Right ventricle myocardium superior (tissue), 1 donor: ENCODE results near the gene CD84. TPM values are rescaled to one million over a fixed set of nuclear protein-coding genes. Genes with fewer than 3 reads are reported as not detected.
"Not testable (repeated sequence)": the region's sequence is repeated elsewhere in the genome, so short reads cannot be mapped to it uniquely, and the experiment has no call there.

Source experiments
- ATAC-seq: fragments of 200-7000 bp; cut with Tn5 transposase; one replicate; pipeline ENCODE4 v1.9.1; 2020; ENCODE audit warnings: mild to moderate bottlenecking; ENCODE audit not compliant: poor library complexity
- DNase-seq: peaks from one replicate; pipeline ENCODE4 v3.0.0-alpha.2; 2020
- intact Hi-C: fragments of 100-400 bp; cut with DNase I; formaldehyde crosslinking; loops from one replicate; pipeline ENCODE4 v1.11.2; 2022
- total RNA-seq: library from RNA; stranded (reverse); fragmentation: NEBNext Ultra II Directional; extraction: Animal tissue kit (Norgen Biotek cat#: 25700); gene quantifications from one replicate; pipeline ENCODE4 v1.2.1, GENCODE V29; 2021
- donor health status: DM: no; HTN: yes; CAD: no; lungs with severe emphysema.

Gene CD84
- total RNA-seq, 1 donor from 2014 or later = 2.5 TPM

DNA sequence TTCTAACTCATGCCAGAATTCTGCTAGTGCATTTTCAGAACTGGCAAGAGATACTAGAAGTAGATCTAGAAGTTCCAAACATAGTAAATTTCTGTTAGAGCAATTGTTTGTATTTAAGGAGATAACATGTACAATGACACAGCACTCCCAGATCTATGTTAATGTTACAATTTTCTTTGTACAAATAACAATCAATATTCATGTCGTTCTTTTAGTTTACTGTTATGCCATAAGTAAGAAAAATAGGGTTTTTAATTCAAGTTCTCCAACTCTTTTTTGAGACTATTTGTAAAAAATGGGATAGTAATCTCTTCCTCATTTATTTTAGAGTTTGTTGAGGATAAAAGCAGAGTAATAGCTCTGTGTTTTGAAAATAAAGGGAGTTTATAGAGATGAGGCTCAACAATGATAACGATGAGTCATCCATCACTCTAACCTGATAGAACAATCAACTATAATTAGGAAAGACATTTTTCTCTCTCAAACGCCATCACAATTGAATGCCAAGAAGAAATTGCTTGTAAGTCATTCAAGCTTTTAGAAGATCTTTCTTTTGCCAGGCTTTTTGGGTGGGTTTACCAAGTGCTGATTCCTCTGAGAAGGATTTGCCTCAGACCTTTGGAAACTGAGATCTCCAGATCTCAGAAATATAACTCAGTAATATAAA lies 638 bp downstream of the CD84 start:
- ATAC-seq (no peak), DNase-seq (no peak)
- intact Hi-C loops = no loop called here

DNA sequence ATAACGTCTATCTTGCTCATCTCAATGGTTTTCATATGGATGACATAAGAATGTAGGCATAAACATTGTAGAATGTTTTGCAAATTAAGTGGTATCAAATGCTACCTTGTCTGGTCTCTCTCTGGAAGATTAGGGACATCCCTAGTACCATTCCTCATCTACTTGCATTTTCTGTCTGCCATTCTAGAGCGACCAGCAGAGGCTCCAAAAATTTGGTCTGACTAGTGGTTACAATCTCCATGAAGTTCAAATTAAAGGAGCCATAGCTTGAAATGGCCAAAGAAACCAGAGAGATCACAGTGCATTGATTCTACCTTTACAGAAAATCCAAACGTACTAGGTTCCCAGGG lies 1.1 kb downstream of the CD84 start:
- DNase-seq (no peak), ATAC-seq (no peak)
- intact Hi-C loops = no loop called here

DNA sequence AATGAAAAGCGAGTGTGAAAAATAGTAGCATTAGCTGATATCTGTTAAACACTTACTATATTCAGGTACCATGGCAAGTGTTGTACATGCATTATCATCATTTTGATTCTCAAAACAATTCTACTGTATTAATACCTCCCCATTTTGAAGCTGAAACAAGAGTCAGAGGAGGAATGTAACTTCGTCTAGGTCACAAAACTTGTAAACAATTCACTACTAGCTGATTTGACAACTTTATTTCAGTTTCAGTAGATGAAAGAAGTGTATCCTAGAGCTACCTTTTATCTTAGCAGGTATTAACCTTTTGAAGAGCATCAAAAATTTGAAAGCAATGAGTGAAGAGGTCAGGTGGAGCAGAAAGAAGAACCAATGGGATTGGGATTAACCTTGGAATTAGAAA lies 1.6 kb downstream of the CD84 start:
- no peak for ATAC-seq
- intact Hi-C loops = no loop called here
- no peak for DNase-seq

DNA sequence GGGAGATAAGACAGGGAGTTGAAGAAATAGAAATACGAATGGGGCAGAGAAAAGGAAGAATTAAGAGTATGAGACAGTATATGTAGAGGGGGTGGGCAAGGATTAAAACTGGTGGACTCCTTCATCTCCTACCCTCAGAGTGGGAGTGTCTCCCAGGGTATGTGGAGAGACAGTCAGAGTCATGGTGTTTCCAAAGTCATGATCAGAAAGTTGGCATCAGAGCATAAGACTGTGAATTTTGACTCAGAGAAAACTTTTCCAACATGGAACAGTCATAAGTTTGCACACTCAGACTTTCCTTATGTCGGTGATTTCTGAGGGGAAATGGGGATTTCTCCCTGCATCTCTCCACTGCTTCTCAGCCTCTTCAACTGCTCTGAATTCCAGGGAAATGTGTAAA lies 2.4 kb downstream of the CD84 start:
- ATAC-seq (no peak), DNase-seq (no peak)
- intact Hi-C loops = no loop called here

DNA sequence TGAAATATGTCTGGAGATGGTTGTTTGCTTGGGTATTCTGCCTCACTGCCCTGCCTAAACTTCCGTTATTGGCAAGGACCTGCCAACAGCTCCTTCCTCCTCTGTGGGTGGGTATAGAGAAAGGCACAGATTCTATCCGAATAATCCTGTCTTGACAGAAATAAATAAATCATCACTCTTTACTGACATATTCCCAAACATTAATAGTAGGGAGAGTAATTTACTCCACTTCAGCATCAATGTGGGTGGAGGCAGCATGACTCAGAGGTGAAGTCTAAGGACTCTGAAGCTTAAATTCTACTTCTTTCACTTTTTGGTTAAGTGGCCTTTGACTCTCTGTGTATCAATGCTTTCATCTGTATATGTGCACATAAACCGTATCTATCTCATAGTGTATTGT lies 2.9 kb downstream of the CD84 start:
- intact Hi-C loops = no loop called here
- ATAC-seq = no peak

DNA sequence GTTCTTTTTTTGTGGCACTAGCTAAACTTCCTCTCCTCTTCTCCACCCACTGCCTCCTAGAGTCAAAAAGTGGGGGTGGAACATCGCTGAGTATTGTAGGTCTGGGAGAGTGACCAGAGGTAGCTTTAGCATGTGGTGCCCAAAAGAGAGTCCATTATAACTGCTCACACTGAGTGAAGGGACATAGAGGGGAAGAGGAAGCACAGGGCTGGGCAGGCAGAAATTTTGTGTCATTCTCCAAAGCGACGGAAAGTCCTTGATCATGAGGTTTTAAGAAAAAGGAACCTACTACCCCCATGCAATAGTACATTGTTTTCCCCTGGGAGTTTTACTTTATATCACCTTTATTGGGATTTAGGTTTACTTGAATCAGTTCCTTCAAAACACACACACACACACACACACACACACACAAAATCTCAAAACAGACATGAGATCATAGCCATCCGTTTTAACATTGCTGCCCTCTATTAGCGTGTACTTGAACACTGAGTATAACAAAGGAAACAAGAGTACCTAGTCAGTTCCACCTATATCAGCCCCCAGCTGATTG lies 4.1 kb downstream of the CD84 start:
- no peak for DNase-seq
- ATAC-seq = peak; percentile 66
- intact Hi-C loops = no loop called here

More for the DNA sequence above, 2.9 kb downstream of the CD84 start:
- no peak for DNase-seq

DNA sequence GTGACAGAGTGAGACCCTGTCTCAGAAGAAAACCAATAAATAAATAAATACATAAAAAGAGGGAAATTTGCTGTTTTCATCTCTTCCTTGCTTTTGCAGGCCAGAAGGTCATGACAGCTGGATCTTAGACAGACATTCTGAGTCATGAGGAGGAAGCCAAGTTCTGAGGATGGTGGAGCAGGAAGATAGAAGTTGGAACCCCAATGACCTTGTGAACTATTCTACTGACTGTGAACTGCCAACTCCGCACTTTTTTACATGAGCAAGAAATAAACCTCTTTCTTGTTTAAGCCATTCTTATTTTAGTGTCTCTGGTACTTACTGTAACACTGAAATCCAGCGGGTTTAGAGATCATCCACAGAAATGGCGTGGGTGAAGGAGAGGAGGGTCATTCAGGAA lies 8.5 kb downstream of the CD84 start:
- intact Hi-C loops = no loop called here
- no peak for ATAC-seq
- DNase-seq = no peak

DNA sequence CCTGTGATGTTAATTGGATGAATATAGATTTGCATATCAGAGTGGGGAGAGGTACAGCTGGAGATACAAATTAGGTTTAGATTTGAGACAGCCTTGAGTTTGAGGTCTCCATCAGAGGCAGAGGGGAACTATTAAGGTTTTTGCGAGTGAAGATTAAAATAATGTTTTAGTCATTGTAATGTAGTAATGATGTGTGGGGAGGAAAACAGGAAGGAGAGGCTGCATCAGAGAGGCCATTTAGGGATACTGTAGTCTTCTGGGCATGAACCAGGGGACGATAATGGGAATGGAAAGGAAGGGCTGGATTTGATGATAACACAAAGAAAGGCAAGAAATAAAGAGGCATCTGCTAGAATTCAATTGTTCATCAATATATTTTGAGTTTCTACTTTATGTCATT lies 9.5 kb downstream of the CD84 start:
- DNase-seq (no peak), ATAC-seq (no peak)
- intact Hi-C loops = no loop called here

DNA sequence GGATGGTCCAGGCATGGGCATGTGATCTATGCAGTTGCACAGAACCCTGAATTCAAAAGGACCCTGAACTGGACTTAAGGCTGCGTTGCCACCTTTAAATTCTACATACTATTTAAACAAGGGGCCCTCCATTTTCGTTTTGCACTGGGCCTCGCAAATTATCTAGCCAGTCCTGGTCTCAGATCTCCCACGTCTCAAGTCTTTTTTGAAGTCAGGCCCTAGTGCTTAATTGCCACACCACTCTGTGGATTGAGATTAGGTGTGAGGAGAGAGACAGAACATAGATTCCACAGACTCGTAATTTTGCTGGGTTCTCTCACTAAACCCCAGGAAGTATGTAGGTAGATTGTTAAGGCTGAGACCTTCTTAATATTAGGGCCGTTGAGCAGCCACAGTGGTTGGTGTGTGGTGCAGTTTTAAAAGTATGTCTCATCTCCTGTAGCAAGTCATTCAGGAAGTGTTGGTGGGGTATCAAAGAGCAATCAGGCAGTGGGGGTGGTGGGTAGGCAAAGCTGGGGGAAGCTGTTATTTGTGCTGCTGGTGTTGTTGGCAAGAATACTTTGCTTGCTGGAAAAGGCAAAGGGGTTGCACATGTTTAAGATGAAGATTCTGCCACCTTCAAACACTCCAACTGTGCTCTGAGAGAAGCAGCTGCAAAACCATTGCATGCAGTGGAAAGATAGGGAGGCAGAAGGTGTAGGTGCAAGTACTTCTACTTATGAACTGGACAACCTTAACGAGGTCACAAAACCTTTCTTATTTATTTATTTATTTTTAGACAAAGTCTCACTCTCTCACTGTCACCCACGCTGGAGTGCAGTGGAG lies 11.2 kb downstream of the CD84 start:
- intact Hi-C loops = no loop called here
- DNase-seq (no peak), ATAC-seq (no peak)

DNA sequence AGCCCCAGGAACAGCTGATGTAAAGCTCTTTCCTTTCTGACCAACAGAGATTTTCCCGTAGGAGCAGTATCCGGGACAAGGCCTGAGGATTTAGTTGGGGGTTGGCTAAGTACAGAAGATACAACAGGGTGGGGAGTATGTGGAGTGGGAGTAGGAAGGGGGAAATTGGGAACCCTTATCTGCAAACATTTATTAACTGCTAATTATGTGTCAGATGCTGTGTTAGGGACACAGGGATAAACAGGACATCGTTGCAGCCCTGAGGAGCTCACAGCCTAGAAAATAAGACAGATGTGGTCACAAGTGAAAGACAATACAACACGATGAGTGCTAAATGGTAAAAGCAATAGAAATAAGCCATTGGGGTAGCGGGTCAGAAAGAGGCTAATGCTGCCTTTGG lies 12.0 kb downstream of the CD84 start:
- ATAC-seq (no peak), DNase-seq (no peak)
- intact Hi-C loops = no loop called here

DNA sequence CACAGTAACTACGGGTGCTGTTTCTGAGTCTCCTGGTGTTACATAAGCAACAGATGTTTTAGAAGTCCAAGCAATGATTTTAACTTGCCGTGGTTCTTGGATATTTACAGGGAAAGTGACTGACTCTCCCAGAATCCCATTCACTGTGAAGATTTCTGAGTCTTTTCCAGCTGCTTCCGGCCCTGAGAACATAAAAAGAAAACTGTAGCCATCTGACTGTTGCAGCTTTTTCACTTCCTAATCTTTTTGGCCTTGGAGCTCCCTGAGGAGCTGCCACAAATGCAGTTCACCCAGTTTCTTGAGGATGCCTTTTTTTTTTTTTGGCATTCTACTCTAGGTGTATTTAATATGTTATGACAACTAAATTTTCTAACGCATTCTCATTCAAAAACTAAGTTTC lies 13.7 kb downstream of the CD84 start:
- ATAC-seq (no peak), DNase-seq (no peak)
- intact Hi-C loops = no loop called here

DNA sequence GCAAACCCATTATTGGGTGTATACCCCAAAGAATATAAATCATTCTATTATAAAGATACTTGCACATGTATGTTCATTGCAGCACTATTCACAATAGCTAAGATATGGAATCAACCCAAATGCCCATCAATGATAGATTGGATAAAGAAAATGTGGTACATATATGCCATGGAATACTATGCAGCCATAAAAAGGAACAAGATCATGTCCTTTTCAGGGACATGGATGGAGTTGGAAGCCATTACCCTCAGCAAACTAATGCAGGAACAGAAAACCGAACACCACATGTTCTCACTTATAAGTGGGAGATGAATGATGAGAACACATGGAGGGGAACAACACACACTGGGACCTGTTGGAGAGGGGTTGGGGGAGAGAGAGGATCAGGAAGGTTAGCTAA lies 16.1 kb downstream of the CD84 start:
- DNase-seq, ATAC-seq, intact Hi-C loops: not testable (repeated sequence)

DNA sequence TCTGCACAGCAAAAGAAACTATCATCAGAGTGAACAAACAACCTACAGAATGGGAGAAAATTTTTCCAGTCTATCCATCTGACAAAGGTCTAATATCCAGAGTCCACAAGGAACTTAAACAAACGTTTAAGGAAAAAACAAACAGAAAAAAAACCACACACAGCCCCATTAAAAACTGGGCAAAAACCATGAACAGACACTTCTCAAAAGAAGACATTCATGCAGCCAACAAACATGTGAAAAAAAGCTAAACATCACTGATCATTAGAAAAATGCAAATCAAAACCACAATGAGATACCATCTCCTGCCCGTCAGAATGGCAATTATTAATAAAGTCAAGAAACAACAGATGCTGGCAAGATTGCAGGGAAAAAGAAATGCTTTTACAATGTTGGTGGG lies 16.6 kb downstream of the CD84 start:
- intact Hi-C loops, ATAC-seq, DNase-seq: not testable (repeated sequence)

DNA sequence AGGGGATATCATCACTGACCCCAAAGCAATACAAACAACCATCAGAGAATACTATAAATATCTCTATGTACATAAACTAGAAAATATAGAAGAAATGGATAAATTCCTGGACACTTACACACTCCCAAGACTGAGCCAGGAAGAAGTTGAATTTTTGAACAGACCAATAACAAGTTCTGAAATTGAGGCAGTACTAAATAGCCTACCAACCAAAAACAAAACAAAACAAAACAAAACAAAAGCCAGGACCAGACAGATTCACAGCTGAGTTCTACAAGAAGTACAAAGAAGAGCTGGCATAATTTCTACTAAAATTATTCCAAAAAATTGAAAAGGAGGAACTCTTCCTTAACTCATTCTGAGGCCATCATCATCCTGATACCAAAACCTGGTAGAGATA lies 18.5 kb downstream of the CD84 start:
- ATAC-seq (no peak), DNase-seq (no peak)
- intact Hi-C loops = no loop called here

DNA sequence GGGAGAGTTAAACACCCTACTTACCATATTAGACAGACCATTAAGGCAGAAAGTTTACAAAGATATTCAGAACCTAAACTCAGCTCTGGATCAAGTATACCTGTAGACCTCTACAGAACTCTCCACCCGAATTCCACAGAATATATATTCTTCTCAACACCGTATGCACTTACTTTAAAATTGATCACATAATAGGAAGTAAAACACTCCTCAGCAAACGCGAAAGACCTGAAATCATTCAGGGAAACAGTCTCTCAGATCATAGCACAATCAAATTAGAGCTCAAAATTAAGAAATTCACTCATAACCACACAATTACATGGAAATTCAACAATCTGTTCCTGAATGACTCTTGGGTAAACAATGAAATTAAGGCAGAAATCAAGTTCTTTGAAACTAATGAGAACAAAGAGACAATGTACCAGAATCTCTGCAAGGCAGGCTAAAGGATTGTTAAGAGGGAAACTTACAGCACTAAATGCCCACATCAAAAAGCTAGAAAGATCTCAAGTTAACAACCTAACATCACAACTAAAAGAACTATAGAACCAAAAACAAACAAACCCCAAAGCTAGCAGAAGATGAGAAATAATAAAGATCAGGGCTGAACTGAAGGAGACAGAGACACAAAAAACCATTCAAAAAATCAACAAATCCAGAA lies 19.1 kb downstream of the CD84 start:
- no peak for ATAC-seq
- intact Hi-C loops = no loop called here
- no peak for DNase-seq

DNA sequence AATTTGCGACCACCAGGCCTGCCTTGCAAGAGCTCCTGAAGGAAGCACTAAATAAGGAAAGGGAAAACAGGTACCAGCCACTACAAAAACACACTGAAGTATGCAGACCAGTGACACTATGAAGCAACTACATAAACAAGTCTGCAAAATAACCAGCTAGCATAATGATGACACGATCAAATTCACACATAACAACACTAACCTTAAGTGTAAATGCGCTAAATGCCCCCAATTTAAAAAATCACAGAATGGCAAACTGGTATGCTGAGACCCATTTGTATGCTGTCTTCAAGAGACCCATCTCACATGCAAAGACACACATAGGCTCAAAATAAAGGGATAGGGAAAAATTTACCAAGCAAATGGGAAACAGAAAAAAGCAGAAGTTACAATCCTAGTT lies 19.9 kb downstream of the CD84 start:
- intact Hi-C loops, ATAC-seq, DNase-seq: not testable (repeated sequence)

DNA sequence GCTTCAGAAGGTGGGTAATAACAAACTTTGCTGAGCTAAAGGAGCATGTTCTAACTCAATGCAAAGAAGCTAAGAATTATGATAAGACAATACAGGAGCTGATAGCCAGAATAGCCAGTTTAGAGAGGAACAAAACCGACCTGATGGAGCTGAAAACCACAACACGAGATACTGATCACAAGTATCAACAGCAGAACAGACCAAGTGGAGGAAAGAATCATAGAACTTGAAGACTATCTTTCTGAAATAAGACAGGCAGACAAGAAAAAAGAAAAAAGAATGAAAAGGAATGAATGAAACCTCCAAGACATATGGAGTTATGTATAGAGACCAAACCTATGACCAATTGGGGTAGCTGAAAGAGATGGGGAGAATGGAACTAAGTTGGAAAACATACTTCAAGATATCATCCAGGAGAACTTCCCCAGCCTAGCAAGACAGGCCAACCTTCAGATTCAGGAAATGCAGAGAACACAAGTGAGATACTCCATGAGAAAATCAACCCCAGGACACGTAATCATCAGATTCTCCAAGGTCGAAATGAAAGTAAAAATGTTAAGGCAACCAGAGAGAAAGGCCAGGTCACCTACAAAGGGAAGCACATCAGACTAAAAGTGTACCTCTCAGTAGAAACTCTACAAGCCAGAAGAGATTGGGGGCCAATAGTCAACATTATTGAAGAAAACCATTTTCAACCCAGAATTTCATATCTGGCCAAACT lies 20.5 kb downstream of the CD84 start:
- ATAC-seq (no peak), DNase-seq (no peak)
- intact Hi-C loops = no loop called here

DNA sequence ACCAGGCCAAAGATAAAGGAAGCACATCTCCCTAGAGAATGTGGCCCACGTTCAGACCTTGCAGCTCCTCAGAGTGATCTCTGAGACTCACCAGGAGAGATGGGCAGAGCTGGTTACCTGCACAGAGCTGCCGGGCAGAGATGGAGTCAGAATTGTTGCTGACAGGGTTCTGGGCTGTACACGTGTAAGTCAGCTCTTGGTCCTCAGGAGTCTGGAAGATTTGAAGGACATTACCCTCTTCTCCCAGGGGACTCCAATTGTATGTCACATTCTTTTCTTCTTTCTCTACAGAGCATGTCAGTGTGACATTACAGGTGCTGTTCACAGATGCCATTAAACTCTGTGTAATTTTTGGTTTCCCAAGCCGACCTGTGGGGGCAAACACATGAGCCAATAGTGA lies 25.5 kb downstream of the CD84 start:
- DNase-seq = no peak
- ATAC-seq = no peak
- intact Hi-C loops = no loop called here

DNA sequence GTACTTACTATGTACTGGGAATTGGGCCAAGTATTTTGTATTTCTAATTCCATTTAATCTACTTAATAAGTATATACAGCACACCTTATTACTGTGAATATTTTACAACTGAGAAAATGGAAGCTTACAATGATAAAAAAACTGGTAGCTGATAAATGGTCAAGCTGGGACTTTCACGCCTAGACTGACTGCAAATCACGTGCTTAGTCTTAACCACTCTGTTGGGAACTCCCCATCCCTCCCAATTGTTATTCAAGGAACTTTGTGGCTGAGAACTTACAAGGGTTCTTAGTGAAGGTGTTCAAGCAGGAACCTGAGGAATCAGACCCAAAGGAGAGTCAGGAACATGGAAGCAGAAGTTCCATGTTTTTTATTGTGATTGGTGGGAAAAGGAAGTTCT lies 26.9 kb downstream of the CD84 start:
- DNase-seq (no peak), ATAC-seq (no peak)
- intact Hi-C loops = no loop called here
